Nephron progenitor cell (in vitro differentiated cells): ENCODE data around the gene SNAP23.

Experiments
- DNase-seq: peaks from one replicate; pipeline ENCODE4 v3.0.0; 2021
- H3K27ac Mint-ChIP-seq: 2 replicates; pipeline ENCODE4 v1.8.0; 2021; ENCODE audit warnings: mild to moderate bottlenecking, moderate library complexity, mixed read lengths
- H3K27me3 Mint-ChIP-seq: 2 replicates; pipeline ENCODE4 v1.8.0; 2021; ENCODE audit warnings: mild to moderate bottlenecking, low read depth, mixed read lengths; ENCODE audit not compliant: poor library complexity
- H3K36me3 Mint-ChIP-seq: 2 replicates; pipeline ENCODE4 v1.8.0; 2021; ENCODE audit warnings: low read depth, mixed read lengths
- H3K4me1 Mint-ChIP-seq: 2 replicates; pipeline ENCODE4 v1.8.0; 2021; ENCODE audit warnings: mixed read lengths
- H3K4me3 Mint-ChIP-seq: 2 replicates; pipeline ENCODE4 v1.8.0; 2021; ENCODE audit warnings: mild to moderate bottlenecking, moderate library complexity, mixed read lengths
- H3K9me3 Mint-ChIP-seq: 2 replicates; pipeline ENCODE4 v1.8.0; 2021; ENCODE audit warnings: mild to moderate bottlenecking, moderate library complexity, mixed read lengths
- CTCF ChIP-seq: fragments of 200-600 bp; sonication (generic); IDR thresholded peaks from 2 replicates; pipeline ENCODE4 v1.5.0; 2021; ENCODE audit warnings: antibody characterized with exemption

SNAP23 gene

DNA sequence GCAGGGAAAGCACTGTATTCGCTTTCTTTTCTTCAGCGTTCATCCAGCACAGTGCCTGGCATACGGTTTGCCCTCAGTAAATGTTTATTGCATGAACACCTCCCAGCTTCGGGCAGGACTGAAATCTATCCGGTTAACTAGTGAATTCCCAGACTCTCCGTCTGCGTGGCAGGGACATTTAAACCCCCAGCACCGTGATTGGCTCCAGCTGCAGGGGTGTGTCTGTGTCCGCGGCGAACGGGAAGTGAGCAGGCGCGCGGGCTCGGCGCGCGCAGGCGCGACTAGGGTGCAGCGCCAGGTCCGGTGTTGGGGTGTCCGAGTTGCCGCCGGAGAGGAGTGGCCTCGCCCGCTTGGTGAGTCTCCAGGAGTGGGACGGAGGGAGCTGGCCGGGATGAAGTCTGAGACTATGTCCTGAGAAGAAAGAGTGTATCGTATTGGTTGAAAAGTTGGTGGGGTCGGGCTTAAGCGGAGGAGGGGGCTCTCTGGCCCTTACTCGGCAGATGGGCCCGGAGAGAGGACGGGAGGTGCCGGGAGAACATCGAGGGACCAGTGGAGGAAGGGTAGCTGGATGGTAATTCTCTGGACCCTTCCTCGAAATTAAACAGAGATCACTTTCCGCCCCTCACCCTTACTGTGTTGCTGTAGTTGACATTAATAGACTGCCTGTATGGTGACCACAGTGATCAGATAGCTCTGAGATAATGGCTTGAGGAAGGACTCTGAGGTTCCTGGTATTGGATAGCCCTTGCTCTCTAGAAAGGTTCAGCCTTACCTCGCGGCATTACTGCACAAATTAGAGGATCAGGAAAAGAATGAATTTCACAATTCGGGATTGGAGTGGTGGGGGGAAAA, at the start of gene SNAP23:
TSS of gene SNAP23 (plus strand) at position 274 of the 852 bp plus-strand sequence. CDS start 16,213 bp downstream, outside the sequence.
- H3K27ac Mint-ChIP-seq: peak within 1 kb of the TSS; percentile 98
- peak; percentile 90 for DNase-seq
- H3K27me3 Mint-ChIP-seq: peaks cover 7% of the 10 kb centered on the region
- H3K4me3 Mint-ChIP-seq: peak within 1 kb of the TSS; percentile 98
- peaks cover 10% of the 10 kb centered on the region for H3K36me3 Mint-ChIP-seq
- TF ChIP-seq CTCF: no peak
- no peaks in the 10 kb centered on the region for H3K9me3 Mint-ChIP-seq
- peaks cover 48% of the 10 kb centered on the region for H3K4me1 Mint-ChIP-seq

DNA sequence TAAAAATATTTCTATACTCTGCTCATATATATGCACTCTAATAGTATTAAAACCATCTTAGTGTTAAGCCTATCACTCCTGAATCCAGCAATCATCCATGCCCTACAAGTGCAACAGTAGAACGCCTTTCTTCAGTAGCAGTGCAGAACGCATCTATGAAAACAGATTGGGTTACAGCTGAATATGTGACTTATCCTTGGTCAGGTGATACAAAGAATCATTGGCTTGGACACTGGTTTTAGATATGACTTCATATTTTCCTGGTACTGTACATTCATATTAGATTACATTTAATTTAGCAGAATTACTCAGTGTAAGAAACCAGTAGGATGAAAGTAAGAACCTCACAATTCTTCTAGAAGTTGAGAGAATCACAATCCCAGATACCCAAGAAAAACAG, 47.8 kb upstream of the SNAP23 start:
- Mint-ChIP-seq H3K27me3 (no peaks in the 10 kb centered on the region), H3K9me3 (no peaks in the 10 kb centered on the region), H3K4me3 (no peak overlapping the region), H3K4me1 (no peaks in the 10 kb centered on the region), H3K27ac (no peak overlapping the region), H3K36me3 (peaks cover 63% of the 10 kb centered on the region)
- DNase-seq: no peak
- no peak for TF ChIP-seq CTCF

DNA sequence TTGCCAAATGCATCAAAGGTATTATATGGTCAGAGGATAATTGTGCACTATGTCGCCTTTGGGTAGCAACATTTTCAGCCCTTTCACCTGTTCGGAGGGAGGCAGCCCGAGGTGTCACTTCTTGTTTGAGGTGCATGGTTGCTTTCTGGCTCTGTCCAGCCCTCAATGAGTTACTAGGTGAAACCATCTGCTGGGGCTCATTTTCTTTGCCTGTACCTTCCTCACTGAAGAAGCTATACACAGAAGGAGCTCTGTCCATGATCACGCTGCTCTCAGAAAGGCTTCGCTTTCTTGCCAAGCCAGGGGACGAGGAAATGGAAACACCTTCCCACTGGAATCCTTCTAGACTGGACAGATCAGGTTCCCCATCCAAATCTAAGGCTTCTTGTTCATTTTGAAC, 47.2 kb upstream of the SNAP23 start:
- peaks cover 63% of the 10 kb centered on the region for H3K36me3 Mint-ChIP-seq
- TF ChIP-seq CTCF: no peak
- no peak for DNase-seq
- no peak overlapping the region for H3K27ac Mint-ChIP-seq
- H3K4me3 Mint-ChIP-seq: no peak overlapping the region
- no peaks in the 10 kb centered on the region for H3K27me3 Mint-ChIP-seq
- no peaks in the 10 kb centered on the region for H3K9me3 Mint-ChIP-seq
- no peaks in the 10 kb centered on the region for H3K4me1 Mint-ChIP-seq

GRCh38 chr15:42449770-42450424, 45.5 kb upstream of the SNAP23 start:
- Mint-ChIP-seq H3K9me3 (no peaks in the 10 kb centered on the region), H3K27me3 (no peaks in the 10 kb centered on the region), H3K27ac (no peak overlapping the region), H3K4me1 (no peaks in the 10 kb centered on the region), H3K4me3 (no peak overlapping the region), H3K36me3 (peaks cover 65% of the 10 kb centered on the region)
- TF ChIP-seq CTCF: no peak
- DNase-seq: no peak

DNA sequence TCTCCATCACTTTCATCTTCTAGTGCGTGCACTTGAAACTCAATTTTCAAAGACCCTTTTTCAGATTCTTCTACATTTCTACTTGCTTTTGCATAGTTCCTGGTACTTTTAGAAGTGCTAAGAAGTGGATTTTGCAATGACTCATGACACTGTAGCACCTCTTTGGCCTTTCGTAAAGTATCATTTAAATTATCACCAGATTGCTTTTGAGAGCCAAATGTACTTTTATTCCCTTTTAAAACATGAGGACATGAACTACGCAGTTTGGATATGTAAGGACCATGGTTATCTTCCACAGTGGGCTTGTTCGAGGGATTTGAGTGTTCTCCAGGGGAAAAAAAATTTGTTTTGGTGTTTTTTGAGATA, 45.0 kb upstream of the SNAP23 start:
- Mint-ChIP-seq H3K27ac (no peak overlapping the region), H3K27me3 (no peaks in the 10 kb centered on the region), H3K4me1 (no peaks in the 10 kb centered on the region), H3K36me3 (peaks cover 60% of the 10 kb centered on the region), H3K9me3 (no peaks in the 10 kb centered on the region), H3K4me3 (no peak overlapping the region)
- no peak for TF ChIP-seq CTCF
- no peak for DNase-seq
